Muscle of back (tissue), 11 donors: Measurements from ENCODE around the gene ARL4C. TPM values are rescaled to one million over a fixed set of nuclear protein-coding genes. Genes with fewer than 3 reads are reported as not detected.

Experiments used
- DNase-seq, 3 donors: peaks; one replicate each; pipeline versions ENCODE4 v3.0.0 to v3.0.0-alpha.2; 2013
- polyA plus RNA-seq, 10 donors: library from polyadenylated mRNA; unstranded; fragments of 120-200 nt; gene quantifications; one replicate each; pipeline ENCODE4 v1.2.1, GENCODE V29; 2013; ENCODE audit not compliant: insufficient read length in 10 of 10

ARL4C gene
- polyA plus RNA-seq, 10 donors = 4.5 to 20.3 (median 7.1) TPM

DNA sequence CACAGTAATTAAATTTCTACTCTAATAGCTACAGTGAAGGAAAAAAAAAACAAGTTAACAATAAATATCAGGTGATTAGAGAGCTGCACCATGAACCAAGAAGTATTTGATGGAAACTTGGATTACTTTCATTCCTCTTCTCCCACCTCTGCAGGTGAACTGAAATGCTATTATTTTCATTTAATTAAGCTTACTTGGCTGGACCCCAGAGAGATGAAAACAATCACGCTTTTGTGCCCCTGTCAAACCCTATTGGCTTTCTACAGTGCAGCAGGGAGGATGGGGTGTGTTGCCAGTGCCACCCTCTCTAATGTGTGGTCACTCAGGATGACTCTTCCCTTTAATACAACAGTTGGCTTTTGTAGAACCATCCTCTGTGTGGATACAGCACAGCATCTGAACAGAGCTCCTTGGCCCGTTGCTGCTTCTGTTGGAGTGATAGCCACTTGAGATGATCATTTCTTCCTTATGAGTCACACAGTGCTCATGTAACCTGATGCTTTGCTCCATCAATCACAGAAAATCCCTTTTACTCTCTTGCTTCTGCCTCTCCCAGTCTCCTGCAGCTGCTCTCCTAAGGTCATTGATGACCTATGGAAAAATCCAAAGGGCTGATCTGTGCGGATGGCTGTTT is 5.5 kb upstream of the ARL4C start:
- peak in 1 of 3 donors; percentile 67 for DNase-seq

DNA sequence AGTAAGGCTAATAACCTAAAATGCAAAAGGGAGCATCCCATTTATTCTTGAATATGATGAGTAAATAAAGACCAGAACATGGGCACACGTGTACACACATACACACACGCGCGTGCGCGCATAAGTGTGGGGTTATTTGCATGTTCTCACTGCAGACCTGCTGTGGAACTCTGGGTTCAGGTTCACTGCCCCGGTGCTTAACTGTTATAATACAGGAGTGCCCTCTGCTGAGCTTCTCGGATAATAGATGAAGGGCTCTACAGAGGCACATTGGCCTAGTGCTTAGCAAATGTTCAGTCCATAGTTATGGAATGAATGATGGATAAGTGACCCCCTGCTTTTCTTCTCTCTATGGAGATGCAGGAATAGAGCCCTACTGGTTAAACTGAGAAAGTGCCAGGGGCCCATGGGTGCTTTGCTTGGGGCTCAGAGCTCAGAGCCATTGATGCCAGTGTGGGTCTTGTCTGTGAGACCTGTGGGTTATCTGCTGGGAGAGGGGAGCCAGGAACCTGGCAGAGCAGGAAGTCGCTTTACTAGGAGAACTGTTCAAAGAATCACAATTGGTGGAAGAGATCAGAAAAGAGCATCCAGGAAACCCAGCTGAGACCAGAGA is 3.6 kb upstream of the ARL4C start:
- DNase-seq = peak in 2 of 3 donors; percentile 44 to 69

DNA sequence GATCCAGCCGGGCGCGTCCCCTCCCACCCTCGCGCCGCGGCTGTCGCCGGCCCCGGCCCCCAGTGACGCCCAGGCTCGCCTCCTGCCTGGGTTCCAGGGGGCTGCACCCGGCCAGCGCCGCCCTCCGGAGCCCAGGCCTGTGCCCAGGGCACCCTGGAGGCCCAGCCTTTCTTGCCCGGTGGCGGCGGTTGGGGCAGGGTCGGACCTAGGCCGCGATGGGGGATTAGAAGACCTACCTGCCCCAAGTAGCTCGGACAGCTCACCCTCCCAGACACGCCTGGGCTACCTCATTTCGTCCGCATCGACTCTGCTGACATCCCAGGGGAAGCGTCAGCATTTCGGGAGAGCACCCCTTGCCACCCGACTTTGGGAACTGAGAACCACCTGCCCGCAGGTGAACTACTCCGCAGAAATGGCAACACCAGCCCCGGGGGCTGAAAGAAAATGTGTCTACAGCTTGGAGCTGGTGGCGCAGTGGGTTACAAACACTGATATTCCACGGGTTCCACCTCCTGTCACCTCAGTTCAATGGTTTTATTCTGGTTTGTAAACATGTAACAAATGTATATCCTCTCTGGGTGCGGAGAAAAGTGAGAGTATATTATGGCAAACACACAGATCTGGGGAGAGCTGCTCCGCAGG is 834 bp upstream of the ARL4C start:
- peak in 1 of 3 donors; percentile 26 for DNase-seq

DNA sequence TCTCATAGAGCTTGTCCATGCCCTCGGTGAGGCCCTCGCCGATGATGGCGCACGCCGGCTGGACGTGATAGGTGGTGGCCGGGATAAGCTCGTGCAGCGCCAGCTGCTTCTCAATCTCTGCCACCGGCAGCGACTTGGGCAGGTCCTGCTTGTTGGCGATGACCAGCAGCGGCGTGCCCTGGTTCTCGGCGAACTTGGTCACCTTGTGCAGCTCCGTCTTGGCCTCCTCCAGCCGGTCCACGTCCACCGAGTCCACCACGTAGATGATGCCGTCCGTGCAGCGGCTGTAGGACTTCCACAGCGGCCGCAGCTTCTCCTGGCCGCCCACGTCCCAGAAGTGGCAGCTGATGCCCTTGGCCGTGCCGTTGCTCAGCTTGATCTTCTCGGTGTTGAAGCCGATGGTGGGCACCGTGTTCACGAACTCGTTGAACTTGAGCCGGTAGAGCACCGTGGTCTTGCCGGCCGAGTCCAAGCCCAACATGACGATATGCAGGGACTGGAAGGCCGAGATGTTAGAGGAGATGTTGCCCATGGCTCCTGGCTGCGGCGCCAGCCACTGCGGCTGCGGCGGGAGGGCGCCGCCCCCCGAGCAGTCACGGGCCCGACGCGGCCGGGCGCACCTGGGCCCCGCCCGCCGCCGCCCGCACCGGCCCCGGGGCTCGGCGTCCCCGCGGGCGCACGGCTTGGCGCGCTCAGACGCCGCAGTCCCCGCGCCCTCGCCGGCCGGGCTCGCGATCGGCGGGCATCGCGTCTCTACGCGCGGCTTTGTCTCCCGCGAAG is 636 bp downstream of the ARL4C start:
- peak in 1 of 3 donors; percentile 70 for DNase-seq

DNA sequence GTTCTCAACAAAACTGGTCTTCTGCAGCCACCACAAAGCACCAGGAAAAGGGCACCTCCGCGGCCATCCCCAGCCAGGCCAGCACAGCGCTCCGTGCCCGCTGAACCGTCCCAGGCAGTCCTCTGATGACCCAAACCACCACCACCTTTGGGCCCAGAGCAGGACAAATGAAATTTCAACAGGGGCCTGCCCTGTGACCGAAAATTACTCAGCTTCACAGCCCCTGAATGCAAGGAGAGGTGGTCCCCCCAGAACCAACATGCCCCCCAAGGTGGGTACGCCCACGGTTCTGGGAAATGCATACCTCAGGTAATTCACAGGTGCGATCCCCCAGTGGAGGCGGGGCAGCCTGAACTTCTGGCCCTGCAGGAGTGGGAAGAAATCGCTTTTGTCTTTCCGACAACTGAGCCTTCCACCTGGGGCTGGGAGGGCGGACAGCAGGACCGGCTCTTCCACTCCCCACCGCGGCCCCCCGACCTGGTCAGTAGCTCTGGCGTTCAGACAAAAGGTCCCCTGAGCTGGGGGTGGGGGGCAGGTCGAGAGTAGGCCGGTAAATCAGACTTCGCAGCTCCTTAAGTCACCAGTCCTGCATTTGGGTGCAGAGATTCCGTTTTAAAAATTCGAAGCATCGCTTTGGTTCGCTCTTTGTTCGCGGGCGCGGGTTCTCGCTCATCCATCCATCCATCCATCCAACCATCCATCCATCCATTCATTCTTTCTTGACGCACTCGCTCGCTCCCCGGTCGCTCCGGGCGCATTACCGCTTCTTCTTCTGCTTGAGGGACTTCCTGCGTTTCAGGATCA is 1.4 kb downstream of the ARL4C start:
- no peak for DNase-seq

DNA sequence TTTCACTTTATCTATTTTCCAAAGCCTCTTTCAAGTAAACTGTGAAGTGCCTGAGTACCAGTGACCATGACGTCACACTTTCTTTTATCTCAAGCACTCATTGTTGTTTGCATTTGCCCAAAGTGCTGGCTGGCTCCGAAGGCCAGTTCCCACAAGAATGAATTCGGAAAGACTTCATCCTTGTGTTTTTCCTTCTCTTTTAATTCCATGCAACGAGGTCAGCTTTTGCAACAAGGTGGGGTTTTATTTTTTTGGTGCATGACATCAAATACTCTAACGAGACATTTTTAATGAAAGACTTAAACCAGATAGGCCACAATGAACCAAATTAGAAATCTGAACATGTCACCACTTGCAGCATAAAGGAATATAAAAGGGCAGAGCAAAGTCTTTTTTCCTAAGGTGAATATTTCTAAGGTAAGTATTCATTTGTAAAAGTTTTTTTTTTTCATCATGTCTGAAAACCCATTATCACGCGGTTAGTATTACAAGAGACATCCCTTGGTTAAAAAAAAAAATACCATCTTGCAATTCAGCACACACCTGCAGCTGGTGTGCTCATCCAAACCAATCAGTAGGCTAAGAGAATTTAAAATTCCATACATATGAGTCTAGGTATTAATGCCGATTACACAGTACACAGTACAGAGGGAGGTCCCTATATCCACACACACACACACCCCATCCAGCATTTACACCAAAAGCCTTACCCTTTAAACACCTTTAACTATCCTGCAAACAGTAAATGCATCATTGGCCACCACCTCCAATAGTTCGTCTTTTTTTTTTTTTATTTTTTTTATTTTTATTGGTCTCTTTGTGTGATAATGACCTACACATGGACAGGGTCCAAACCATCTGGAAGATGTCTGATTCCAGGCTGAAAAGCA is 2.3 kb downstream of the ARL4C start:
- DNase-seq = peak in 1 of 3 donors; percentile 60

DNA sequence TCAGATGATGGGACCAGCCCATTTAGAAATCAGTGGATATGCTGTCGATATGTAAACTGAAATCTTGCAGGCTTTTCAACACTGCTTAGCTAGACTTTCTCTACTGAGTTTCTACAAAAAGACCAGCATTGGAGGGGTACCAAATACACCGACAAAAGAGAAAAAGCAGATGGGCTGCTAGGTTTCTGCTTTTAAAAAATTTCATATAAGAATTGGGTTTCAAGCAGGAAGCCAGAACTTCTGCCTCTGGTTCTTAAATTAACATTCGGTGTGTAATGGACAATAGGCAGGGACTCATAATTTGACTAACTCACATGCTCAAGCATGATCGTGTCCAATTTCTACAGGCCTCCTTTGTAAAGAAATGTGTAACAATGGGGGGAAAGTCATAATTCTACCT is 3.1 kb downstream of the ARL4C start:
- DNase-seq = peak in 1 of 3 donors; percentile 37

DNA sequence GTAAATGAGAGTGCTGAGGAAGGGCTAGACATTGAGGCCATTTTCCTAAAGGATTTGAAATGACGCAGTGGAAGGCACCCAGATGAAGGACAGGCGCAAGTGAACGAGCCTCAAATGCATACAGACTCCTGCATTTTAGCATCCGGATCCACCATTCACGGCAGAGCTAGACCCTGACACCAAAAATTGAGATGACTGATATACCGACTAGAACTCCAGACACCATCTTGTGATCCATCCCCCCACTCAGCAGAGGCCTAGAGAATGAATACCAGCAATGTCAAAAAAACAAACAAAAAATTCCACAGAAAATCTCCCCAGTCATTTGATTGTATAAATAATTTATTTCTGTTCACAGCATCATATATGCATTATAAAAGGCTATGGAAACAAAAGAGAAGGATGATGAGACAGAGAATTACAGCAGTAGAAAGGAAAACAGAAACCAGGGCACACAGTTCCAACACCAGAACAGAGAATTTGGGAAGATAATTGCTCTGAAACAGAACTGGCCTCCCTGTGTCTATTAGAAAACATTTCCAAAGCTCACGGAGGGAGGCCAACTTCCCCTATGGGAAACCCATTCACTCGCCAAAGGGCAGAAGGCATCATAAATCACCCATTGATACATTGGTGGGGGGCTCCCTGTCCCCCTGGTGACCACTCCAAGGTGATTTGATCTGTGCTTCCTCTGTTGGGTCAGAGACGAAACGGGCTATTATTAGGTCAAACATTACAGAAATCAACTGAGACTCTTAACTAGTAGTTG is 4.0 kb downstream of the ARL4C start:
- no peak for DNase-seq

DNA sequence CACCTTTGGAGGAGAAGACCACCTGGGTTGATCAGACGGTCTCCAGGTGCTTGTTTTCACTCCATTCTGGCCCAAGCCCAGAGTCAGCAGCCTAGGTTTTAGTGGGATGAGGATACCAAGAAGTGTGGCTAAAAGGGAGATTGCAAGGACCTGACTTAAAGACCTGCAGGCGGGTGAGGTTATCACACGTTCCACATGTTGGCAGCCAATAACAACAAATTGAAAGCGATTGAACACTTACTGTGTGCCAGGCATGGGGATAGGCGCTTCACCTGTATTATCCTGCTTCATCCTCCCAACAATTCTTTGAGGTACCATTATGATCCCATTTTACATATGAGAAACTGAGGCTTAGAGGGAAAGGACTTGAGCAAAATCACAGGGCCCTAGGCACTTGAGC is 5.0 kb downstream of the ARL4C start:
- DNase-seq = no peak

DNA sequence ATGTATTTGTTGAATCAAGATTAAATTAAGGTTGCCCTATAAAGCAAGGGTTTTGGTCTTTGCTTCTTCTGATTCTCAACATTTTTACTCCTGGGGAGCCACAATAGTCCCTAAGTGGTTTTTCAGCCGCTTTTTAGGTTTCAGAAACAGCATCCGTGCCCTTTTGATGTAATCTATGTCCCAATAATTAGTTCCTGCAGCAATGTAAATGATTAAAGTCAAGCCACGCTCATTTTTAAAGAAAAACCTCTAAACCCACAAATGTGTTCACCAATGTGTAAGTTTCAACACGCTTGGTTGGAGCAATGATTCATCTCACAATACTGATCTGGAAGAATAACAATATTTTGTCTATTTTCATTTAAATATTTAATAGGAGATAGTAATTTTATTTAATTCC is 5.6 kb downstream of the ARL4C start:
- no peak for DNase-seq

DNA sequence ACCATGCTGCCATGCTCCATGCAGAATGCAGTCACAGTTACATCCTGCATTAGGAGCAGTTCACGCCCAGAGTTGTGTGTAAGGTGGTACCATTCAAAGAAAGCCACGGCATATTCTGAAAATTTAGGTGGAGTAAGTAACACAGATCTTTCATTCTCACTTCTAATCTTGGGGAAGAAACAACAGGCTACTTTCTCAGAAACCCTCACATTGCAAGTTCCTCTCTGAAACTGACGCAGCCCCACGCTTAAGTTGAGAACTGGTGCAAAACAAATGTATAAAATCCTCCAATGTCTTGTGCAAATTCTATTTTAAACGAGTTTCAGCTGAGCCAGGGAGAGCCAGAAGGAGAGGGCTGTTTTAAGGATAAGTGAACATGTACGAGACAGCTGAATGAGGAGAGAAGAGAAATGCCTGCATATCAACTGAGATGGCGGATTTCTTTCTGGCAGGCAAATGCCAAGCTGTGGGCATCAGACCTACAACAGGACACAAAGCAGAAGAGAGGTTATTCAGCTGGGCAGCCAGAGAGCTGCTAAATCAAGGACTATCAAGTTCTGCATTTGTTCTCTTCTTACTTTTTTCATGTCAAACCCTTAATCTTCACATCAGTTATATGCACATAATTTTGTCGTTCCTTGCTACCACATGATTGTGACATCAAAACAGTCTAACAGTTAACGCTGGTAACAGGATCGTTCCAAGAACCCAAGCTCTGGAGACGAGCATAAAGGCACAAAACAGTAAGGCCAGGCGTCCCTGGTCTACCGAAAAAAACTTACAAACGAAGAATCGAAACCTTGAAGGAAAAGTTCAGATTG is 6.4 kb downstream of the ARL4C start:
- DNase-seq = no peak

DNA sequence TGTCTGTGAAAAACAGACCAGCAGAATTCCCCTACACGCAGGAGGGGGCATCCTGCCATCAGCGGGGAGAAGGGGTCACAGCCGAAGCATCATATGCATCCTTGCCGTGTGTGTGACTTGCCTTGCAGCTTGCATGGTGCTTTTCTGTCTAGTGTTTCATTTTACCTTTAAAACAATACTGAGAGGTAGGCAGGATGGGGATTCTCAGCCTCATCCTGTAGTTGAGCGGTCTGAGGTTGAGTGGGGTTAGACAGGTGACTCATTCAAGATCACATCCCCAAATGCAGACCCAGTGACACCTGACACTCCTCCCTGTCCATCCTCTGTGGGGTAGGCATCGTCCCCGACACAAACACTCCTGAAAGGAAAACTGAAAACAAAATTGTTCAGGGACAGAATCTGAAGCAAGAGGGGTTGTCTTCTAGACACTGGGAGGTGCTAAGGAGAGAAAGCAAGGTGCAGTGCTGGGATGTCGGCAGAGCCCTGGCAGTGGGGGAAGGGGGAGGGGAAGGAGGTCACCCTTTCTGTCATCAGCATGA is 7.9 kb downstream of the ARL4C start:
- no peak for DNase-seq

DNA sequence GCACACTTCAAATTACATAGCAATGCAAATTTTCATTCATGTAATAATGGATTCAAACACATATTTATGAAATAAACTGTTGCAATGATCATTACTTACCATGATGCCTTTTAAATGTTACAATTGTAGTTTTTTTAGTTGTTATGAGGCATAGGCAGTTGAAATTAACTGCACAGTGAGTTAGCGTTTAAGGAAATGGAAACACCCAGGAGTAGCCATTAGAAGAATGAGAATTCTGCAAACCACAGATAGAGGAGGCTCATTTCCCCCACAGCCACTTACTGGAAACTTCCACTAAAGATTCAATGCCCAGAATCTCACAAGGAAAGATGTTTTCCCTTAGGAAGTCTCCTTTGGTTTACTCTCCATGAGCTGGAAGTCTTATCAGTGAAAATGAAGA is 8.4 kb downstream of the ARL4C start:
- no peak for DNase-seq

DNA sequence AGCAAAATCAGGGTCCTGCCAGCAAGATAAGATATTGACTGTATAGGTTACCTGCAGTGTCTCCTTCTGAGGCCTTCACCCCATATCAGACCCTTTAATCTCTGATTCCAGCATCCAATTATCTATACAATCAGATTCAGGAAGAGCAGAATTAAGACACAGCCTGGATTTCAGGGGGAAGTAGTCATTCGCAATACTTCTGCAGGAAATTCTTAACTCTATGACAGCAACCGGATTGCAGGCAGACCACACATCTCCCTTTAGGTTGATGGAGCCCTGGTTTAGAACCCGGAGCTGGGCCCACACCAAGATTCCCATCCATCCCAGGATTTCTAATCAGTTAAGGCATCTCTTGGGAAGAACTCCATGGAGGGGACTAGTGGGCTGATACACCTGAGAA is 9.5 kb downstream of the ARL4C start:
- no peak for DNase-seq

DNA sequence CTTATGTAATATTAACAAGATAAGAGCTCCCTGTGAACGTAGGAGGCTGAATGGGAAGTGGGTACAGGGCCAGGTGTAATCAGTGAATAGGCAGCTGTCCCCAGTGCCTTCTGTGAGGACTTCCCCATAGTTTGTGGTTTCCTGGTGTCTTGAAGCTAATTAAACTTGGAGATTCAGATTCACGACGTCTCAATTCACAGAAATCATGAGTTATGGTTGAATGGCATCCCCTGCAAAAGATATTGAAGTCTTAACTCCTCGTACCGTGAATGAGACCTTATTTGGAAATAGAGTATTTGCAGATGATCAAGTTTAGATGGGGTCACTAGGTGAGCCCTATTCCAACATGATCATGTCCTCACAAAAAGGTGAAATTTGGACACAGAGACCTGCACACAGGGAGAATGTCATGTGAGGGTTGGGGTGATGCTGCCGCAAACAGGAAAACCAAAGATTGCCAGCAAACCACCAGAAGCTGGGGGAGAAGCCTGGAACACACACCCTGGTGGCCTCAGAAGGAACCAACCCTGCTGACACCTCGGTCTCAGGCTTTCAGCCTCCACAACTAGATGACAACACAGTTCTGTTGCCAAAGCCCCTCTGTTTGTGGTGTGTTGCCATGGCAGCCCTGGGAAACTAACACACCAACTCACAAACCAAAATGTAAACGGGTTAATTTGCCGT is 13.2 kb downstream of the ARL4C start:
- DNase-seq = no peak

DNA sequence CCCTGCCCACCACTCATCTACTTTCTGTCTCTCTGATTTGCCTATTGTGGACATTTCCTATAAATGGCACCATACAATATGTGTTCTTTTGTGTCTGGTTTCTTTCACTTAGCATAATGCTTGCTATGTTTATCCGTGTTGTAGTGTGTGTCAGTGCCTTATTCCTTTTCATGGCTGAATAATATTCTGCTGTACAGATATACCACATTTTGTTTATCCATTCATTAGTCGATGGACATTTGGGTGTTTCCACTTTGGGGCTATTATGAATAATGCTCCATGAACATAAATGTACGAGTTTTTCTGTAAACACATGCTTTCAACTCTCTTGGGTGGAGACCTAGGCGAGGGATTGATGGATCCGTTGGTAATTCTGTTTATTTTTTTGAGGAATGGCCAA is 15.6 kb downstream of the ARL4C start:
- no peak for DNase-seq

DNA sequence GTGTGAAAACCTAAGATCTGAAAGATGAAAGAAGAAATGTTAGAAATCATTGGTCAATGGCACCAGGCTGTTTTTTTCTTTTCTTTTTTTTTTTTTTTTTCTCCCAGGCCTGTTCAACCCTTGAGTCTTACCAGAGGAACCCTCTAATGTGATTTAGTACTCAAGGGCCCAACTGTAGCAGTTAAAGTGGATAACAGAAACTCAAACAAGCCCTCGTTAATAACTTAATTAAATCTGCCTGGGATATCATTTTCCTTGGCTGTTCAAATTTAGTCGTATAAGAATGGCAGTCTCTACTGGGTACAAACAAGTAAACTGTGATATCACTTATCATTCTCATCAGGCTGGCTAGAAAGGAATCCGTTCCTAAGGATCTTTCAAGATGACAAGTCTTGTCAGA is 16.5 kb downstream of the ARL4C start:
- DNase-seq = no peak

DNA sequence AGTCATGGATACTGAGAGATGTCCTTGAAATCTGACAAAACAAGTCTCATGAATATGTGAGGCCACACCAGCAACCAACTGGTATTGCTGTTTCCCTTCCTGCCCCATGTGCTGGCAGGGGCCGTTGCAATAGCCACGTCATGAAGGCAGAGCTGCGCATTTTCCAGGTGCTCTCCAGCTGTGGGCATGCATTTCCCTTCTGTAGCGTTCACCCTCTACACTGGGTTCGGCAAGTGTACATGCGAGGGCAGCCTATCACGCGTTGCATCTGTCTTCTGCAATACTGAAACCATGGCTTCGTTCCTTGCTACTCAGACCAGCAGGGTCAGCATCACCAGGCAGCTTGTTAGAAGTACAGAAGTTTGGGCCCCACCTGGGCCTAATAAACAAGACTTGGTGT is 17.4 kb downstream of the ARL4C start:
- no peak for DNase-seq
